Measurements from ENCODE around the gene PPIL1. TPM values are rescaled to one million over a fixed set of nuclear protein-coding genes. Genes with fewer than 3 reads are reported as not detected.

Gene PPIL1
- total RNA-seq, 4 donors from 2014 or later: 2.2 to 9.3 (median 7.3) TPM

DNA sequence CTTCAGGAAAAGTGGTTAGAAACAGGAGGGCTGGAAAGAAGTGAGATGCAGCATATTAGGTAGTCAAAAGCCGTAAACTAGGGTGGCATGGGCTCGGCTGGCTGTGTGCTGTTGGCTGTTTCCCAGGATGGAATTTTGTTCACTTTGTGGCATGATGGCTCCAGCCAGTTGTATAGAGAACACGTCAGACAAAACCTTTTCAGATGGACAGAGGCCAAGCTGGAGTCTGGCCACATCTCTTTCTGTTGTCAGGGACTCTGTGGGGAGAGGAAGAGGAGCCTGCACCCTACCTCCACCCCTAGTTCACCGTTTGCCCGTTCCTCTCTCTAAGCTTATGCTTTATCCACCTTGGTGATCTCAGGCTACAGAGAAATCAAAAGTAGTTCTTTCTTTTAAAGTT, 33.2 kb upstream of the PPIL1 start:
- DNase-seq (ENCODE audit: low spot score in 2 of 2): no peak
- H3K4me3 ChIP-seq (ENCODE audit: low read depth, poor library complexity, severe bottlenecking): no peak overlapping the region
- intact Hi-C loops (cut with DNase I; ENCODE audit: low total_unique reads): no loop called here
- WGBS, 2 donors: 37 to 46% methylated on average over 5 of the region's 5 CpGs
- TF ChIP-seq POLR2A (IDR thresholded peaks at IDR 0.05): no peak
- TF ChIP-seq, protein P1, sequence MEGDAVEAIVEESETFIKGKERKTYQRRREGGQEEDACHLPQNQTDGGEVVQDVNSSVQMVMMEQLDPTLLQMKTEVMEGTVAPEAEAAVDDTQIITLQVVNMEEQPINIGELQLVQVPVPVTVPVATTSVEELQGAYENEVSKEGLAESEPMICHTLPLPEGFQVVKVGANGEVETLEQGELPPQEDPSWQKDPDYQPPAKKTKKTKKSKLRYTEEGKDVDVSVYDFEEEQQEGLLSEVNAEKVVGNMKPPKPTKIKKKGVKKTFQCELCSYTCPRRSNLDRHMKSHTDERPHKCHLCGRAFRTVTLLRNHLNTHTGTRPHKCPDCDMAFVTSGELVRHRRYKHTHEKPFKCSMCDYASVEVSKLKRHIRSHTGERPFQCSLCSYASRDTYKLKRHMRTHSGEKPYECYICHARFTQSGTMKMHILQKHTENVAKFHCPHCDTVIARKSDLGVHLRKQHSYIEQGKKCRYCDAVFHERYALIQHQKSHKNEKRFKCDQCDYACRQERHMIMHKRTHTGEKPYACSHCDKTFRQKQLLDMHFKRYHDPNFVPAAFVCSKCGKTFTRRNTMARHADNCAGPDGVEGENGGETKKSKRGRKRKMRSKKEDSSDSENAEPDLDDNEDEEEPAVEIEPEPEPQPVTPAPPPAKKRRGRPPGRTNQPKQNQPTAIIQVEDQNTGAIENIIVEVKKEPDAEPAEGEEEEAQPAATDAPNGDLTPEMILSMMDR (IDR thresholded peaks at IDR 0.05): no peak

DNA sequence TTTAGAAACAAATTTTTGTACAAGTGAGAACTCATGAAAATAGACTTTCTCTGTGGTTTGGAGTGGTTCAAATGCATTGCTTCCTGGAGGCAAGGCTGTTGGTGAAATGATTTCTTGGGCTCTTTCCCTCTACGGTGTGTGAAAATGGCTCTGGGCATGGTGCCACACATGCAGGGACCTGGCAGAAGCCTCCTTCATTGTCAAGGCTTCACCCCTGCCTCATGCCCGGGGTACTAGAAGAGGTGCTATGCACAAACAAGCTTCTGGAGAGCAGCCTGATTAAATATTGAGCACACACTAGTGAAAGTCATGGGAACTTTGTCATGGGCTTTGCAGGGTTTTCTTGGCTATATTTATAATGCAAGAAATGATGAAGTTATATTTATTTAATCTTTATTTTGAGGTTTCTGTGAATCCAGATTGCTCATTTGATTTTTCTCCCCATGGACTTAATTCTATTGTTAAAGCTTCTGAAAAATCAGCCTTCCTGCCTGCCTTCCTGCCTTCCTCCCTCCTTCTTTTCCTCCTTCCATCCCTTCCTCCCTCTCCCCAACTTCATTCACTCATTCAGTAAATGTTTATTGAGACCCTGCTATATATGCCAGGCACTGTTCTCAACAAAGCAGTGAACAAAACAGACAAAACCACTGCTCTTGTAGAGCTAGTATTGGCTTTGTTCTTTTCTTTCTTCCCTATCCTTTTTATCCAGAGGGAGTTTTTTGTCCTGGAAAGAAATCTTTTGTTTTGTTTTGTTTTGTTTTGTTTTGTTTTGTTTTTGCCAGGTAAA, 32.1 kb upstream of the PPIL1 start:
- intact Hi-C loops (cut with DNase I; ENCODE audit: low total_unique reads): no loop called here
- no peak for DNase-seq (ENCODE audit: low spot score in 2 of 2)

DNA sequence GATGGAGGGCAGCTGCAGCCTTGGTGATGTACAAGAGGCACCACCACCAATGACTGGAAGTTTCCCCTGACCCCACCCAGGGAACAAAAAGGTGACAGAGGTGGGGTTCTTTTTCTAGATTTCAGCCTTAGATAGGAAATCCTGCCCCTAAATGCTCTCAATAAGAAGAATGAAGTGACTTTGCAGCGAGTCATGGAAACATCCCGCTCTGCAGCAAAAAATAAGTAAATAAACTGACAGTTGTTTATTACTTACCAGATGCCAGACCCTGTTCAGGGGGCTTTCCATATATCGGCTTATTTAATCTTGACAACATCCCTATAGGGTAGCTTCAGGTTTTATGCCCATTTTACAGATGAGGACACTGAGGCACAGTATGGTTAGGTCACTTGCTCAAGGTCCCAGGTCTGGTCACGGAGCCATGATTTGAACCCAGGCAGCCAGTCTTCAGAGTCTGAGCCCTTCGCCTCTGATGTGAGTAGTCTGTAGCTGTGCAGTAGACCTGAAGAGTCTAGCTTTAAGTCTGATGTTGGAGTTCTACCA, 30.3 kb upstream of the PPIL1 start:
- TF ChIP-seq, protein P1 (IDR thresholded peaks at IDR 0.05): no peak
- TF ChIP-seq POLR2A (IDR thresholded peaks at IDR 0.05): no peak
- no peak overlapping the region for H3K4me3 ChIP-seq (ENCODE audit: low read depth, poor library complexity, severe bottlenecking)
- DNase-seq (ENCODE audit: low spot score in 2 of 2): no peak
- WGBS, 2 donors: 94 to 95% methylated on average over 5 of the region's 5 CpGs
- intact Hi-C loops (cut with DNase I; ENCODE audit: low total_unique reads): no loop called here

More for the DNA sequence above, 32.1 kb upstream of the PPIL1 start:
- WGBS, 2 donors: 11 to 19% methylated on average over 2 of the region's 2 CpGs
- no peak overlapping the region for H3K4me3 ChIP-seq (ENCODE audit: low read depth, poor library complexity, severe bottlenecking)
- TF ChIP-seq, protein P1 (IDR thresholded peaks at IDR 0.05): no peak
- TF ChIP-seq POLR2A (IDR thresholded peaks at IDR 0.05): no peak

DNA sequence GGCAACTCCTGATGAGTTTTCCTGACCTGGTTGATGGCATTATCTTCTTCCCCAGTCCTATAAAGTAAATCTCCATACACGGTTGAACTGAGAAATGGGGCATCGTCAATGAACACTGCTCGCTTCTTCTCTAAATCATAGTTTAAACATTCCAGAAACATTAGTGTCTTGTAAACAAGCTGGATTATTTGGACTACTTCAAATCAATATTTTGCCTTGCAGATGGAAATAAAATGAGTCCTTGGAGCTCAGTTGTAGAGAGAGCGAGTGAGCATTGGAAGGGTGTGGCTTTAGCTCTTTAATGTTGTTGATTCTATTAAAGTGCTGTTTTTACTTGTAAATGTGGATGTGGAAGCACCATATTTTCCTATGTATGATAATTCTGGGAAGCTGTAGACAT, 29.5 kb upstream of the PPIL1 start:
- H3K4me3 ChIP-seq (ENCODE audit: low read depth, poor library complexity, severe bottlenecking): no peak overlapping the region
- TF ChIP-seq, protein P1 (IDR thresholded peaks at IDR 0.05): no peak
- no peak for TF ChIP-seq POLR2A (IDR thresholded peaks at IDR 0.05)
- DNase-seq (ENCODE audit: low spot score in 2 of 2): no peak
- WGBS, 2 donors: 77 to 80% methylated on average over 4 of the region's 4 CpGs
- intact Hi-C loops (cut with DNase I; ENCODE audit: low total_unique reads): no loop called here

DNA sequence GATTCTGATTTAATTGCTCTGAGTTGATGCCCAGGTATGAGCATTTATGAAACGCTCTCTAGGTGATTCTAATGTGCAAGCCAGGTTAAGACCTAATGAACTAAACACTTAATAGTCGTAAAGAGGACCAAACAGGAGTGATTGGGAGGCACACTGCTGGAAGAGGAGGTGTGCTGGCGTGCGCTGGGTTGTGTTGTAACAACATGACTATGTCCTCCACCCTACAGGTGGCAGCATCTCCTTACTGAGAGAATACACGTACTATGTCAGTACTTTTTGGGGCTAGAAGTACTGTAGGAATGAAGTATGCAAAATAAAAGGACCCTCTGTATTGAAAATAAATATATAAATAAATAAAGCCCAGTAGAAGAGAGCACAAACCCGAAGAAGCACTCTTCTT, 23.0 kb upstream of the PPIL1 start:
- no peak for TF ChIP-seq POLR2A (IDR thresholded peaks at IDR 0.05)
- TF ChIP-seq, protein P1 (IDR thresholded peaks at IDR 0.05): no peak
- intact Hi-C loops (cut with DNase I; ENCODE audit: low total_unique reads): loop anchor here (10.0 kb wide), 1 partner anchor 307 kb away; no protein-coding TSS in a partner anchor
- WGBS, 2 donors: 67 to 88% methylated on average over 6 of the region's 6 CpGs
- DNase-seq (ENCODE audit: low spot score in 2 of 2): no peak
- no peak overlapping the region for H3K4me3 ChIP-seq (ENCODE audit: low read depth, poor library complexity, severe bottlenecking)

Measured in lower leg skin (tissue), 4 donors.